ENCODE measurements around the gene RUFY4. TPM values are rescaled to one million over a fixed set of nuclear protein-coding genes. Genes with fewer than 3 reads are reported as not detected.
"Not testable (repeated sequence)": the region's sequence is repeated elsewhere in the genome, so short reads cannot be mapped to it uniquely, and the experiment has no call there.

The RUFY4 gene
- total and polyA plus RNA-seq, 2 of the 13 experiments (the other 11 are each of a cell fraction or from before 2014, with no cell fraction given): not detected

GRCh38 chr2:218034497-218035213 is 34.4 kb upstream of the RUFY4 start:
- Histone ChIP-seq H3K4me2 (ENCODE audit: low read depth, low read length) (peak overlapping the region; percentile 58), H3K27me3 (ENCODE audit: control insufficient read depth in 1 of 2, insufficient read depth in 2 of 2, low read length in 2 of 2) (peaks cover 11 to 66% of the 10 kb centered on the region in 2 experiments), H3K4me3 (replicated peaks in 1 of 3; ENCODE audit: insufficient read depth in 1 of 3, low read depth in 2 of 3, low read length in 3 of 3) (peak overlapping the region in 2 of 3 experiments; percentile 35 to 47; a peak in 2 of 6 replicates)
- H3K79me2 ChIP-seq (ENCODE audit: insufficient read depth, low read length); H4K20me1 ChIP-seq (ENCODE audit: insufficient read depth, low read length); POLR2A ChIA-PET; H3K36me3 ChIP-seq (replicated peaks in 1 of 2; ENCODE audit: control insufficient read depth in 1 of 2, insufficient read depth in 2 of 2, low read length in 2 of 2); H3K4me1 ChIP-seq (ENCODE audit: insufficient read depth, low read length); BruUV-seq (replicated peaks); H2AFZ ChIP-seq (ENCODE audit: low read length); H3K27ac ChIP-seq (ENCODE audit: extremely low read length, insufficient read depth, low read length); H3K9me3 ChIP-seq (ENCODE audit: low read length); H3K9ac ChIP-seq (ENCODE audit: insufficient read depth, low read depth, low read length): not testable (repeated sequence)
- in situ Hi-C loops (cut with HindIII; ENCODE audit: extremely low pct_ligation_motif_present, low pct_unique_long_range_greater_than_20kb) (loop anchor here (5.0 kb wide), 1 partner anchor 247 kb away; no protein-coding TSS in a partner anchor), intact Hi-C loops (cut with micrococcal nuclease; ENCODE audit: unreplicated experiment) (loop anchor here (1.0 kb wide), 1 partner anchor 249 kb away; no protein-coding TSS in a partner anchor)
- WGBS (ENCODE audit: low lambda C conversion rate): 24% methylated on average over 14 of the region's 24 CpGs
- CTCF ChIA-PET (ENCODE audit: low intra/inter-chr PET ratio, low total read pairs): interaction anchor here (0.8 to 2.5 kb wide), 2 partner anchors 245 to 248 kb away, joined by 3 to 21 read pairs; no protein-coding TSS in a partner anchor
- peak; percentile 99 for FAIRE-seq
- peak; percentile 81 for ATAC-seq
- DNase-seq (ENCODE audit: low spot score): peak; percentile 22
- TF ChIP-seq ZFP91 (CRISPR knock-in tag; IDR thresholded peaks at IDR 0.05; ENCODE audit: borderline replicate concordance): peak; percentile 34; the same call in 1 of the 2 replicates
- TF ChIP-seq ZNF782 (CRISPR knock-in tag; IDR thresholded peaks at IDR 0.05; ENCODE audit: borderline replicate concordance): 0 out of 2 replicates have a peak, but pooled peaks have one; percentile 40
- peak; percentile 64; the same call in 1 of the 2 replicates for TF ChIP-seq EED (CRISPR knock-in tag; IDR thresholded peaks at IDR 0.05)
- 0 out of 2 replicates have a peak, but pooled peaks have one; percentile 38 for TF ChIP-seq ZNF318 (CRISPR knock-in tag; IDR thresholded peaks at IDR 0.05)
- TF ChIP-seq EZH2 (conservative IDR thresholded peaks at IDR 0.05; ENCODE audit: low read depth, low read length): peak; percentile 63; the same call in 1 of the 2 replicates
- TF ChIP-seq TEAD3 (CRISPR knock-in tag; optimal IDR thresholded peaks at IDR 0.05; ENCODE audit: borderline replicate concordance): peak; percentile 27
- TF ChIP-seq GABPB1 (CRISPR knock-in tag; IDR thresholded peaks at IDR 0.05): 0 out of 2 replicates have a peak, but pooled peaks have one; percentile 31
- peak in 1 of 2 experiments; percentile 32; a peak in 1 of 4 replicates for TF ChIP-seq HMGXB4 (CRISPR knock-in tag; IDR thresholded peaks at IDR 0.05; ENCODE audit: borderline replicate concordance in 1 of 2, low read depth in 1 of 2)
- TF ChIP-seq ZNF34 (CRISPR knock-in tag; IDR thresholded peaks at IDR 0.05; ENCODE audit: borderline replicate concordance): 0 out of 2 replicates have a peak, but pooled peaks have one; percentile 44
